Erythroblast (primary cell): ENCODE results near the gene CDH13.

Experiments
- GATA1 ChIP-seq: IDR thresholded peaks from 2 replicates; pipeline ENCODE4 v1.6.1; 2011; ENCODE audit warnings: low read depth, mild to moderate bottlenecking, control low read depth, low read length, moderate library complexity
- POLR2A ChIP-seq: IDR thresholded peaks from 2 replicates; pipeline ENCODE4 v1.6.1; 2011; ENCODE audit warnings: mild to moderate bottlenecking, low read length

GRCh38 chr16:82754716-82755513 lies 128.1 kb downstream of the CDH13 start:
- TF ChIP-seq POLR2A (no peak), GATA1 (no peak)
